ENCODE data around the gene TM4SF4. TPM values are rescaled to one million over a fixed set of nuclear protein-coding genes. Genes with fewer than 3 reads are reported as not detected.

The TM4SF4 gene
- total RNA-seq, 2 donors from 2014 or later: 1.1 to 4.5 TPM

DNA sequence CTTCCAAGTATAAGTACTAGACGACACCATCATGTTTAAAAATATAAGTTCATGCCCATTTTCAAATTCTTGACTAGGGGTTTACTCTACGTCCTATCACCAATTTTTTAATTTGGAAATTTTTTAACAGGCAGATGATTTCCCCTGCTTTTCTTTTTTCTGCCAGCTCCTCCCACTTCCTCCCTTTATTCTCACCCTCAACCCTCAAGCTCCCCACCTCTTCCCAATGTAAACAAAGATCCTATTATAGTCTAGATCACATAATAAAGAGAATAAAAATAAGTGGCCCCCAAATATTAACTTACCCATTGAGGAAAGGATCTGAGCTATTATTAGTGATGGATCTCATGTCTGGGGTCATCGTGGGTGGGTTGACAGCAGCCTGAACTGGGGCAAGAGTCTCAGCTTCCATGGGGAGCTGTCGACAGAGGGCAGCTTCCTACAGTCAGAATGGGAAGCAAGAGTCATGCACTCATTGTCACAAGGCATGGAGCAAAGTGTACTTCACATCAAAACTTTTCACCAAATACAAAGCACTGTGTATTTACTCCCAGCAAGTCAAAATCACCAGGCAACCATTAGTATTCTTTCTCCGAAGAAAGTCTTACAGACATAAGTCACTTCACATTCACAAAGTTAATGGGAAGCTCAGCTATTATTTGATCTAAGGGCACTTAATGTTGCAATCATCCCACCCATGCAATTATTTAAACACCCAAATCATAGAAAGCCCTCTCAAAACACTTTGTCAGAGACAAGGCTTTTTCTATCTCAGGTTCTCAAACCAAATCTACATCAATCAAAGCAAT lies 53.2 kb downstream of the TM4SF4 start:
- Histone ChIP-seq H3K27me3 (no peaks in the 10 kb centered on the region), H3K36me3 (no peaks in the 10 kb centered on the region), H3K4me3 (no peak overlapping the region), H3K27ac (no peak overlapping the region), H3K9ac (ENCODE audit: low read depth in 2 of 2, low read length in 2 of 2) (no peak overlapping the region), H3K4me1 (no peaks in the 10 kb centered on the region), H3K9me3 (no peaks in the 10 kb centered on the region)
- no peak for DNase-seq
- TF ChIP-seq, protein P1, sequence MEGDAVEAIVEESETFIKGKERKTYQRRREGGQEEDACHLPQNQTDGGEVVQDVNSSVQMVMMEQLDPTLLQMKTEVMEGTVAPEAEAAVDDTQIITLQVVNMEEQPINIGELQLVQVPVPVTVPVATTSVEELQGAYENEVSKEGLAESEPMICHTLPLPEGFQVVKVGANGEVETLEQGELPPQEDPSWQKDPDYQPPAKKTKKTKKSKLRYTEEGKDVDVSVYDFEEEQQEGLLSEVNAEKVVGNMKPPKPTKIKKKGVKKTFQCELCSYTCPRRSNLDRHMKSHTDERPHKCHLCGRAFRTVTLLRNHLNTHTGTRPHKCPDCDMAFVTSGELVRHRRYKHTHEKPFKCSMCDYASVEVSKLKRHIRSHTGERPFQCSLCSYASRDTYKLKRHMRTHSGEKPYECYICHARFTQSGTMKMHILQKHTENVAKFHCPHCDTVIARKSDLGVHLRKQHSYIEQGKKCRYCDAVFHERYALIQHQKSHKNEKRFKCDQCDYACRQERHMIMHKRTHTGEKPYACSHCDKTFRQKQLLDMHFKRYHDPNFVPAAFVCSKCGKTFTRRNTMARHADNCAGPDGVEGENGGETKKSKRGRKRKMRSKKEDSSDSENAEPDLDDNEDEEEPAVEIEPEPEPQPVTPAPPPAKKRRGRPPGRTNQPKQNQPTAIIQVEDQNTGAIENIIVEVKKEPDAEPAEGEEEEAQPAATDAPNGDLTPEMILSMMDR (IDR thresholded peaks at IDR 0.05): no peak
- intact Hi-C loops (cut with DNase I): no loop called here

DNA sequence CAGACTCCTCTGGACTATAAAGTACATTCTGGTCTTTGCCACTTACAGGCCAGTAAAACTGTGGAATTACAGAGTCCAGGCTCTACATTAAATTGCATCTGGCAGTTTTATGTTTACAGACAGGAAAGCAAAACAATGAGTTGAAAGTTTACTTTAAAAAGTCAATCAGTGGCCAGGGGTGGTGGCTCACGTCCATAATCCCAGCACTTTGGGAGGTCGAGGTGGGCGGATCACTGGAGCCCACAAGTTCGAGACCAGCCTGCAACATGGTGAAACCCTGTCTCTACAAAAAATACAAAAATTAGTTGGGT lies 53.8 kb downstream of the TM4SF4 start:
- no peak overlapping the region for H3K9ac ChIP-seq (ENCODE audit: low read depth in 2 of 2, low read length in 2 of 2)
- no peak for DNase-seq
- TF ChIP-seq, protein P1 (IDR thresholded peaks at IDR 0.05): no peak
- H3K36me3 ChIP-seq: no peaks in the 10 kb centered on the region
- no peak overlapping the region for H3K27ac ChIP-seq
- no peaks in the 10 kb centered on the region for H3K4me1 ChIP-seq
- H3K4me3 ChIP-seq: no peak overlapping the region
- intact Hi-C loops (cut with DNase I): no loop called here
- no peaks in the 10 kb centered on the region for H3K27me3 ChIP-seq
- H3K9me3 ChIP-seq: no peaks in the 10 kb centered on the region

DNA sequence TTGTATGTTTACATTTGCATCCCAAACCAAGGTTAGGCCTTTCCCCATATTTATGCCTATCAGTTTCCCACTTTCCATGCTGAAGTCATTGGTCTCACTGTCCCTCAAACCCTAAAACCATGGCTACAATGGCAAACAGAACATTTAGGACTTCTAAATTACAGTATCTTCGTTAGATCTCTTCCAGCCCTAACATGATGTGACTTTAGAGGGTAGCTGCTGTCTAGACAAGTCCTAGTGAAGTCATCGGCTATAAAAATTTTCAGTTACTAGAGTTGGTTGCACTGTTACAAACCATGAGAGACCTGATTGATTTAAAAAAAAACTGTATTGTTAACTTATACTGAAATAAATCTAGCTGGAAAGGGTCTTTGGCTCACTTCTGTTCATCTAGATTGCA lies 54.6 kb downstream of the TM4SF4 start:
- Histone ChIP-seq H3K9me3 (no peaks in the 10 kb centered on the region), H3K36me3 (no peaks in the 10 kb centered on the region), H3K27ac (no peak overlapping the region), H3K4me3 (no peak overlapping the region), H3K4me1 (no peaks in the 10 kb centered on the region), H3K27me3 (no peaks in the 10 kb centered on the region), H3K9ac (ENCODE audit: low read depth in 2 of 2, low read length in 2 of 2) (no peak overlapping the region)
- intact Hi-C loops (cut with DNase I): no loop called here
- TF ChIP-seq, protein P1 (IDR thresholded peaks at IDR 0.05): no peak
- no peak for DNase-seq

DNA sequence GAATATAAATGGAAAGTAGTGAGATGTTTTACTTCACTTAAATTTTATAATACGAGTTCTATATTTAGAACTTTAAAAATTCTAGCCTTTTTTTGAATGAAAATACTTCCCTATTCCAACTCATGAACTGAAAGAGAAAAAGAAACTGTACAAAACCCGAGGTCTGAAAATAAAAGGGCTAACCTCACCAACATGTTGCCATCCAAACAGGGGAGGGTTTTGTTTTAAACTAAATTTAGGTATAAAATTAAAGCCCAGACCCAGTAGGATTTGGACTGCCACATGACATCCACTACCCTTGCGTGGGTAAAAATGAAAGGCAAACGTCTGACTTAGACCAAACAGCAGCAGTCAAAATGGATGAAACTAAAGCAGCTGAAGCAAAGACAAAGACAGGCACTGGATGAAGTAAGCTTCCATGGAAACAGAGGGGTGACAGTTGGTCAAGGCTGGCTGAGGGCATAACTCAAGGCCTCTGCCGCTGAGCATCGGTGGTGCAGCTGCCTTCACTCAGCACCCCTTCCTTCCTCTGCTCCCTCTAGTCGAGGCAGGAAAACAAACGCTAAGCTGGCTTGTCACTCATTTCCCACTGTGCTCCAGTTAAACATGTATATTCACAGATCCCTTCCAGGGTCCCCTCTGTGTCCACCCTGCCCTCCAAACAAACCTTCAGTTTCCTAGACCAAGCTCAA lies 58.1 kb downstream of the TM4SF4 start:
- DNase-seq: no peak
- no peaks in the 10 kb centered on the region for H3K27me3 ChIP-seq
- H3K9me3 ChIP-seq: no peaks in the 10 kb centered on the region
- no peak overlapping the region for H3K9ac ChIP-seq (ENCODE audit: low read depth in 2 of 2, low read length in 2 of 2)
- no peak overlapping the region for H3K27ac ChIP-seq
- no peaks in the 10 kb centered on the region for H3K4me1 ChIP-seq
- no peak overlapping the region for H3K4me3 ChIP-seq
- H3K36me3 ChIP-seq: no peaks in the 10 kb centered on the region
- intact Hi-C loops (cut with DNase I): no loop called here
- TF ChIP-seq, protein P1 (IDR thresholded peaks at IDR 0.05): no peak

DNA sequence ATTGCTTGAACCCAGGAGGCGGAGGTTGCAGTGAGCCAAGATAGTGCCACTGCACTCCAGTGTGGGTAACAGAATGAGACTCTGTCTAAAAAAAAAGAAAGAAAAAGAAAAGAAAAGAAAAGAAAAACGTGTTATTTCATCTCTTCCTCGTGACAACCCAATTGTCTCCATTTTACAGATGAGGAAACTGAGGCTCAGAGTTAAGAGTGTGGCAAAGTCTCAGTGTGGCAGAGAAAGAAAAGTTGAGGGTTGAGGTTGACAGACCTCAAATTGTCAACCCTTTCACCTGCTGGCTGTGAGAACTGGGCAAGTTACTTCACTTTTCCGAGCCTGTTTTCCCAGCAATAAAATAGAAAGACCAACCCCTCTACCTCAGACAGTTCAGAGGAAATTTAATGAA lies 59.6 kb downstream of the TM4SF4 start:
- Histone ChIP-seq H3K4me3 (no peak overlapping the region), H3K27me3 (no peaks in the 10 kb centered on the region), H3K4me1 (no peaks in the 10 kb centered on the region), H3K36me3 (no peaks in the 10 kb centered on the region), H3K9ac (ENCODE audit: low read depth in 2 of 2, low read length in 2 of 2) (no peak overlapping the region), H3K9me3 (no peaks in the 10 kb centered on the region), H3K27ac (no peak overlapping the region)
- DNase-seq: no peak
- intact Hi-C loops (cut with DNase I): no loop called here
- TF ChIP-seq, protein P1 (IDR thresholded peaks at IDR 0.05): no peak
